ENCODE measurements around the gene OR10T2.
"Not testable (repeated sequence)": the region's sequence is repeated elsewhere in the genome, so short reads cannot be mapped to it uniquely, and the experiment has no call there.

Gene OR10T2, protein sequence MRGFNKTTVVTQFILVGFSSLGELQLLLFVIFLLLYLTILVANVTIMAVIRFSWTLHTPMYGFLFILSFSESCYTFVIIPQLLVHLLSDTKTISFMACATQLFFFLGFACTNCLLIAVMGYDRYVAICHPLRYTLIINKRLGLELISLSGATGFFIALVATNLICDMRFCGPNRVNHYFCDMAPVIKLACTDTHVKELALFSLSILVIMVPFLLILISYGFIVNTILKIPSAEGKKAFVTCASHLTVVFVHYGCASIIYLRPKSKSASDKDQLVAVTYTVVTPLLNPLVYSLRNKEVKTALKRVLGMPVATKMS

DNA sequence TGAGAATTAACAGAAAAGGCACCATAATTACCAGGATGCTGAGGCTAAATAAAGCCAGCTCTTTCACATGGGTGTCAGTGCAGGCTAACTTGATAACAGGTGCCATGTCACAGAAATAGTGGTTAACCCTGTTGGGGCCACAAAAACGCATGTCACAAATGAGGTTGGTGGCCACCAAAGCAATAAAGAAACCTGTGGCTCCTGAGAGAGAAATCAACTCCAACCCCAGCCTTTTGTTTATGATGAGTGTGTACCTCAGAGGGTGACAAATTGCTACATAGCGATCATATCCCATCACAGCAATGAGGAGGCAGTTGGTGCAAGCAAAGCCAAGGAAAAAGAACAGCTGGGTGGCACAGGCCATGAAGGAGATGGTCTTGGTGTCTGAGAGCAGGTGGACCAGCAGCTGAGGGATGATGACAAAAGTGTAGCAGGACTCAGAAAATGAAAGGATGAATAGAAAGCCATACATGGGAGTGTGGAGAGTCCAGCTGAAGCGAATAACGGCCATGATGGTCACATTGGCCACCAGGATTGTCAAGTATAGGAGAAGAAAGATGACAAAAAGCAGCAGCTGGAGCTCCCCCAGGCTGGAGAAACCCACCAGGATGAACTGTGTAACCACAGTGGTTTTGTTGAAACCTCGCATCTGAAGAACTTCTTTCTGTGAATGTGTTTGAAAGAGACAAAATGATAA lies at the start of gene OR10T2:
Gene OR10T2 (minus strand): TSS at position 649 of the 697 bp plus-strand sequence. CDS start 0 bp downstream, at position 649.
- no peak for DNase-seq

- no peak for DNase-seq
Observed at GRCh38 chr1:158445376-158445775, 46.1 kb upstream of the OR10T2 start.

DNA sequence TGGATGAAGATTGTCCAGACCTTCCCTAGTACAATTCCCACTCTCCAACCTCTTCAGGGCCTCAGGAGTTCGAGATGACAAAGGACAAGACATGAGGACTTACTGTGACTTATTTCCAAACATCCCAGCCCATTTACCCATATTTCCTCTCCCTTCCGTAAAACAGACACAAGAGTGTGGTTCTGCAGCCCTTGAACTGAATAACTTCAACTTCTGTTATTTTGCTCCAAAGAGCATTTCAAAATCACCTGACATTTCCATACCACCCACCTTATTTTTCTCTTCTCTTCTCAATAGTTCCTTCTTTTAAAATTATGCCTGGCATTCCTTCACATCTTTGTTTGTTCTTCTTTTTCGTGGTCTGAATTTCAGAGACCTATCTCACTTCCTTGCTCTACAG lies 35.5 kb upstream of the OR10T2 start:
- no peak for DNase-seq

- not testable (repeated sequence) for DNase-seq
Observed at GRCh38 chr1:158430163-158430562, 30.9 kb upstream of the OR10T2 start.

DNA sequence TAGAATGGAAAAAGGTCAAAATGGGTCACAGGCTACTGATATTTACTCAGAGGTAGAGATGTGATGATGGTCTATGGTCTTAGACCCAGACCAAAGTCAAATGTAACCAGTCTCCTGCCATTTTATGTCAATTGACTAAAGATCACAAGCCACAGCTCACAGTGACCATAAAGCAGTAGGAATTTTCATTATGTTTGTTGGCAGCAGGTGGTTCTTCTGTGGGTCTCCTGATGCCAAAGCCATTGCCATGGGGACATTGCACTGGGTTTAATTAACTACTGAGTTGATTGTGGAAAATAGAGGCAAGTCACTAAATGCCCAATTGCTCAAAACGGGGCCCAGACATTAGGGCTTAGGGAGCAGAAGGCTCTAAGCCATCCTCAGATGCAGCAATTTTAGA lies 26.9 kb upstream of the OR10T2 start, which contains the start of gene OR10K2:
Gene OR10K2 (minus strand): TSS at position 101 of the 400 bp plus-strand sequence. CDS start 5,371 bp downstream, outside the sequence.
- no peak for DNase-seq

GRCh38 chr1:158425027-158425426 lies 25.8 kb upstream of the OR10T2 start:
- DNase-seq, result no peak

GRCh38 chr1:158422212-158422611 lies 22.9 kb upstream of the OR10T2 start:
- no peak for DNase-seq

DNA sequence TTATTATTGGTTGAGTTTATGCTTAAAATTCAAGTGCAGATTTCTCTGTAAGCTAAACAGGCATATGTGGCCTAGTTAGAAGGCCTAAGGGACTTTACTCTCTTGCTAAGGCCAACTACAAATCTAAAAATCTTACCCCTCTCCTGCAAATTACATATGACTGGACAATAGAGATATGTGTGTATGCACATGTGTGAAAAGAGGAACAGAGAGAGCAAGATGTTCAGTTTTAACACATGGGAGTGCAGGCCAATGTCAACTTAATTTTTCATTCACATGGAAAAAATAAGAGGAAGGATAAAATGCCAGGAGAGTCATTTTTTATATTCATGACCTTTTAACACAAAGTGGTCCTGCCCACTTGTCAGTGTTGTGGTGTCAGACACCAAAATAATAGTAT lies 18.3 kb upstream of the OR10T2 start:
- DNase-seq, result no peak

GRCh38 chr1:158414651-158415345 lies 15.5 kb upstream of the OR10T2 start:
- DNase-seq, result no peak

- DNase-seq, result no peak
Observed at GRCh38 chr1:158407092-158407491, 7.8 kb upstream of the OR10T2 start.

GRCh38 chr1:158400871-158401270 lies 1.6 kb upstream of the OR10T2 start:
- DNase-seq, result no peak

- DNase-seq, result no peak
Observed at GRCh38 chr1:158396646-158397045, 2.6 kb downstream of the OR10T2 start.

GRCh38 chr1:158393476-158393875 lies 5.8 kb downstream of the OR10T2 start:
- DNase-seq, result no peak

- DNase-seq, result no peak
Observed at GRCh38 chr1:158391099-158391498, 8.2 kb downstream of the OR10T2 start.

GRCh38 chr1:158390331-158390730 lies 8.9 kb downstream of the OR10T2 start:
- DNase-seq, result no peak

DNA sequence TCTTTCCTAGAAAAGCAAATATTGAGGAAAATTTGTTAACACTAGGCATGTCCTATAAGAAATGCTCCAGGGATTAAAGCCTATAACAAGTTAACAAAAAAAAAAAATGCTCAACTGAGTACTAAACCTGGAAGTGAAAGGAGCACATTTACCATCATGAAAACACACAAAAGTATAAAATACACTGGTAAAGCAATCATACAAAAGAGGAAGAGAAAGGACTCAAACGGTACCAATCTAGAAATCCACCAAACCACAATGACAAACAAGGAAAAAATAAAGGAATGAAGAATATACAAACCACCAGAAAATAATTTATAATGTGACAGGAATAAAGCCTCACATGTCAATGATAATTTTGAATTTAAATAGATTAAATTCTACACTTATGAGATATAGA lies 24.4 kb downstream of the OR10T2 start:
- DNase-seq, result no peak

- DNase-seq, result not testable (repeated sequence)
Observed at GRCh38 chr1:158374101-158374500, 25.2 kb downstream of the OR10T2 start.

DNA sequence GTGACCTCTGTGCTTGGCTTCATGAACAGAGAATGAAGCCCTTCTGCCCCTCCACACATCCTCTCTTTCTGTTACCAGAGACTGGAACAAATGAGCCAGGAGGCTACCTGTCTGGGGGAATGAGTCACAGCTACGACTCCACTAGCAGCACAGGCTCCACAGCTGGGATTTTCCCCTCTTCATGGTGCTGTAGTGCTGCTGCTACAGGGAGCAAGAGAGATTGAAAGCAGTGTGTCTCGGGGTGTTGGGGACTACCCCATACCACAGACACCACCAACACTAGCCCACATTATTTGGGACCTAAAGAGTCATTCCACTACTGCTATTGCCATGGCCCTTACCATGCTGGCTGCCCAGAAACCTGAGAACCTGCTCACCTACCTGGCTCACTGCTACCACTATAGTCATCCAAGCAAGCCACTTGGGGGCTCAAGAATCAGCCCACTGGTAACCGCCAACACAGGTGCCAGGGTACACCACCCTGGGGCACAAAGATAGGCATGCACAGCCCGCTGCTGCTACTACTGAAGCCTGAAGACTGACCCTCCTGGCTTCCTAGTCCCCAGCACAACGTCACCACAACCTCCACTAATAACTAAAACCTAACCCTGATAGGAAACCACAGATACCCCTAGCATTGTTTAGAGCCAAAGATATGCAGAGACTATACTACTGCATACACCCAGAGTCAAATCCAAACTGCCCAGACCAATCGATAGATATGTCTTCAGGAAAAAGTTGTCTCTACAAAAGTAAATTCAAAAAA lies 27.9 kb downstream of the OR10T2 start:
- no peak for DNase-seq

DNA sequence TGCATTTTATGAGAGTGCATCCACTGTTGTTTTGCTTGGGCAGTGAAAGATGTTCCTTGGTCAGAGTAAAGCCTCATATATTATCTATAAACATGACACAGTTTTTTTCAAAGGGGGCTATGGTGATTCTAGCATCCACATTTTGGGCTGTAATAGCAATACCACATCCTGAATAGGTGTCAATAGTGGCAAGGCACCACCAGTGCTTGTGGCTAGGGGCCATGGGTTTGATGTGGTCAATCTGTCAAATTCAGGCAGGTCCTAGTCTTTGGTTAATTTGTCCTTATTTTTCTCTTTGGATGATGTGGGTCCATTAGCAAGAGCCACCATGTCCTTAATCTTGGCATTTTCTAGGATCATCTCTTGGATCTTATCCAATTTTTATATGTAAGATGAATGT lies 32.5 kb downstream of the OR10T2 start:
- no peak for DNase-seq

DNA sequence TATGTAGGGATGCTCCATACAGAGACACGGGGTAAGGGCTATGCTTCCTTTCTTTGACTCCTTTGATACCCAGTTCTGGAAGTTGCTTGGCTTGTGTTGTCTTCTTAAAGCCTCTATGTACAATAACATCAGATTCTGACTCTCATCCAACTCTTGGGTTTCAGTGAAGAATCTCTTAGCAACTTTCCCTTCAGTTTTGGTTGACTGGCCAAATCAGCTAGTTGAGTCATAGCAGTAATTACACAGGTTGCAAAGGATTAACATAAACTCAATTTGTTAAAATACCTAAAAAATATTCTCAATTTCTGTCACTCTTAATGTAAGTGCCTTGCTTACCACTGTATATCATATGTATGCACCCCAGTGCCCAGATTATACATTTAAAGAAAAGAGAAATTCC lies 36.3 kb downstream of the OR10T2 start:
- DNase-seq, result no peak

GRCh38 chr1:158362482-158362881 lies 36.8 kb downstream of the OR10T2 start:
- no peak for DNase-seq

DNA sequence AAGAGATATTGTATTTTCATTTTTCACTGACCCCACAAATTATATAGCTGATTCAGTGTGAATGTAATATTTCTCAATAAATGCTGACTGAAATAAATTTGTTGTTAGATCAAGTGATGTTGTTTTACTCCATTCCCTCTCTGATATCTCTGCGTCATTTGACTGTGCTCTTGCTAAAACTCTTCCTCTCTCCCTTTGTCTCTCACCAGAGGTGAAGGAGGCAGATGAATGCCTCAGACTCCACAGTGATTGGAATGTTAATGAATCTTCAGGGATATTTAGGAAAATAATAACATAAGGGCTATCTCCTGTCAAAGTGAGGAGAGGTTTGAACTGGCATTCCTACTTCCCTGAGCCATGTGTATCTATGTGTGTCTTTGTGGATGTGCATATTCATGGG lies 41.8 kb downstream of the OR10T2 start:
- no peak for DNase-seq

DNA sequence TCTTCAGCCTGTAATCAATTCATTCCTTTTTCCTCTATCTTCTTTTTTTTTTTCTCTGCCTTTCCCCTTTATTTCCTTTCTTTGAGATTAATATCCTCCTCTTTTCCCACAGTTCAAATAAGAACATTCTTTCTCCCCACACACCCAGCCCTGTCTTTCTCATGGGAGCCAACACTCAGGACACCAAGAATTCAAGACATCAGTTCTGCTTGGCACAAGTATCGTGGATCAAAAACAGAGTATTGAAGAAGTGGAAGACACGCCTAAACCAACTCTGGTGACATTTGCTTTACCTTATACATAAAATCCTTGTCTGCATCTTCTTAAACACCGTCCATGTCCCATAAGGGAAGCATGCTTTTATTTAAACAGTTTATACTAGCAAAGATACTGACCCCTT lies 42.6 kb downstream of the OR10T2 start:
- no peak for DNase-seq
